ENCODE measurements around the gene SH3RF1. TPM values are rescaled to one million over a fixed set of nuclear protein-coding genes. Genes with fewer than 3 reads are reported as not detected.

The SH3RF1 gene
- total RNA-seq, 1 donor from 2014 or later: 19.6 TPM

DNA sequence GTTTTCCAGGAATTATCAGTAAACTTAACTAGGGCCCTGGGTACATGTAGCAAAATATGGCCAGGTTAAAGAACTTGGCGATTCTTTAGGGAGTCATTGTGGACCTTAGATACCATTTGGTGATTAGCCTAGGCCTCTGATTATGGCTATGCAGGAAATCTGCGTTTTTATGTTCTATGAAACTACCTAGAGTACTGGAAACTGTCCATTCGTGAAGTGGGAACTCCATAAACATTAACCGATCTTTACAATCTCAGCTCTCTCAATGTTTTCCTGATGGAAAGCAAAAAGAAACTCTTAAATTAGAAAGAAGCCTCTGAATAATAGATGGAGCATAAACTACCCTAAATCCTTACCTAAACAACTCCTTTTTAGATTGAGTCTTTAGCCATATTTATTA is 121.9 kb downstream of the SH3RF1 start:
- H3K27me3 Mint-ChIP-seq (ENCODE audit: low read depth): no peaks in the 10 kb centered on the region

DNA sequence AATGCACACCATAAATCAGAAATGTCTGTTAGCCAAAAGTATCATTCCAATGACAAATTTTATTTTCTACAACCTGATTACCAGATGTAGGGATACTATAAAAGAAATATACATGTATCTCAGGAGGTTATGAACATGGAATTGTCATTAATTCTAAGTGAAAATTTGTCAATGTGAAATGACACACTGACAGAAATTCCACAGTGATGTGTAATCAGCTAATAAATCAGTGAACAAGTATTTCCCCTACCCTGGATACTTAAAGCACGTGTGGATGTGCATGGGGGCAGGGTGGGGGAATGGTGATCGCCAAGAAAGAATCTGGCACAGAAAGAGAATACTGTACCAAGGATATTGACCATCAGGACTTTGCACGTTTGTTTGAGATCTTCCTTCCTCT is 123.6 kb downstream of the SH3RF1 start:
- DNase-seq (ENCODE audit: low spot score in 2 of 2, unreplicated experiment in 2 of 2): no peak
- no peaks in the 10 kb centered on the region for H3K27me3 Mint-ChIP-seq (ENCODE audit: low read depth)
- no peaks in the 10 kb centered on the region for H3K9me3 Mint-ChIP-seq
- TF ChIP-seq, protein P1, sequence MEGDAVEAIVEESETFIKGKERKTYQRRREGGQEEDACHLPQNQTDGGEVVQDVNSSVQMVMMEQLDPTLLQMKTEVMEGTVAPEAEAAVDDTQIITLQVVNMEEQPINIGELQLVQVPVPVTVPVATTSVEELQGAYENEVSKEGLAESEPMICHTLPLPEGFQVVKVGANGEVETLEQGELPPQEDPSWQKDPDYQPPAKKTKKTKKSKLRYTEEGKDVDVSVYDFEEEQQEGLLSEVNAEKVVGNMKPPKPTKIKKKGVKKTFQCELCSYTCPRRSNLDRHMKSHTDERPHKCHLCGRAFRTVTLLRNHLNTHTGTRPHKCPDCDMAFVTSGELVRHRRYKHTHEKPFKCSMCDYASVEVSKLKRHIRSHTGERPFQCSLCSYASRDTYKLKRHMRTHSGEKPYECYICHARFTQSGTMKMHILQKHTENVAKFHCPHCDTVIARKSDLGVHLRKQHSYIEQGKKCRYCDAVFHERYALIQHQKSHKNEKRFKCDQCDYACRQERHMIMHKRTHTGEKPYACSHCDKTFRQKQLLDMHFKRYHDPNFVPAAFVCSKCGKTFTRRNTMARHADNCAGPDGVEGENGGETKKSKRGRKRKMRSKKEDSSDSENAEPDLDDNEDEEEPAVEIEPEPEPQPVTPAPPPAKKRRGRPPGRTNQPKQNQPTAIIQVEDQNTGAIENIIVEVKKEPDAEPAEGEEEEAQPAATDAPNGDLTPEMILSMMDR (IDR thresholded peaks at IDR 0.05; ENCODE audit: unreplicated experiment): no peak
- peaks cover 17% of the 10 kb centered on the region for H3K36me3 Mint-ChIP-seq
- H3K4me3 Mint-ChIP-seq: no peak overlapping the region
- H3K27ac Mint-ChIP-seq: no peak overlapping the region
- peaks cover 5% of the 10 kb centered on the region for H3K4me1 Mint-ChIP-seq

More for the DNA sequence above, 121.9 kb downstream of the SH3RF1 start:
- Mint-ChIP-seq H3K27ac (no peak overlapping the region), H3K4me1 (peaks cover 10% of the 10 kb centered on the region), H3K36me3 (peaks cover 23% of the 10 kb centered on the region), H3K4me3 (no peak overlapping the region), H3K9me3 (no peaks in the 10 kb centered on the region)
- TF ChIP-seq, protein P1 (IDR thresholded peaks at IDR 0.05; ENCODE audit: unreplicated experiment): no peak
- DNase-seq (ENCODE audit: low spot score in 2 of 2, unreplicated experiment in 2 of 2): no peak

DNA sequence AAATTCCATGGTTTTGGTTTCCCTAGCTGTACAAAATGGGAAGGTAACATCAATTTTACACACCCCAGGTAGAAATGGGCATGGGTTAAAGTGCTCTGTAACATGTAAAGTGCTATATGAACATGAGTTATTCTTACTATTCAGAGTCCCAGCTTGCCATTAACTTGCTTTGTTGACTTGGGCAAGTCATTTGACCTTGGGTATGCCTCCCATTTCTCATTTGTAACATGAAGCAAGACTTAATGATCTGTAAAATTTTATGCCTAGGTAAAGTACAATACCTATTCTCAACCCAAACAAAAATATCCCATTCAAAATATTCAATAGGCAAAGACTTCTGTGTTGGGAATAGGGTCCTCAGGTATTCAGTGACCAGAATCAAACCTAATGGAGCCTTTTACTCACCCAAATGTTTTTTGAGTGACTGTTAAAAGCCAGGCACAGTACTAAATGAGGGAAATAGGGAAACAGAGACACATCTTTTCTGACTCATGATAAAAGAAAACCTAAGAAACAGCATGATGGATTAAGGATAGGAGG is 126.6 kb downstream of the SH3RF1 start:
- Mint-ChIP-seq H3K4me1 (no peaks in the 10 kb centered on the region), H3K4me3 (no peak overlapping the region), H3K27me3 (ENCODE audit: low read depth) (no peaks in the 10 kb centered on the region)

DNA sequence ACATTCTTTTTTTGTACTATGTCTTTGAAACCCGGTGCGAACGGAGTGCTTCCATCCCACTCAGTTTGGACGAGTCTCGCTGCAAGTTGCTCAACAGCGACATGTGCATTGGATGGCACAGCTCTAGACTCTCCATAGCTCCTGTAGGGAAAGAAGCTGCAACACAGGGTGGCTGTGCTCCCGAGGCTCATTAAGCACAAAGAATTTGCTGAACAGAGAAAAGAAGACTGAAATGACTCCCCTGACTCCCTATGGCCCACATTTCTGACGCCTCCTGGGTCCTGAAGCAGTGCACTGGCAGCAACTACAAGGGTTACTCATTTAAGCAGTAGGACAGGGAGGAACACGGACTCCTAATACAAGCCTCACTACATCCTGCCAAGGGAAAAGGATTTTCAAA is 127.4 kb downstream of the SH3RF1 start:
- no peak for DNase-seq (ENCODE audit: low spot score in 2 of 2, unreplicated experiment in 2 of 2)
- no peak overlapping the region for H3K27ac Mint-ChIP-seq
- TF ChIP-seq, protein P1 (IDR thresholded peaks at IDR 0.05; ENCODE audit: unreplicated experiment): no peak
- H3K27me3 Mint-ChIP-seq (ENCODE audit: low read depth): no peaks in the 10 kb centered on the region
- no peaks in the 10 kb centered on the region for H3K9me3 Mint-ChIP-seq
- no peaks in the 10 kb centered on the region for H3K4me1 Mint-ChIP-seq
- H3K36me3 Mint-ChIP-seq: peaks cover 13% of the 10 kb centered on the region
- H3K4me3 Mint-ChIP-seq: no peak overlapping the region

More for the DNA sequence above, 126.6 kb downstream of the SH3RF1 start:
- Mint-ChIP-seq H3K36me3 (peaks cover 13% of the 10 kb centered on the region), H3K27ac (no peak overlapping the region), H3K9me3 (no peaks in the 10 kb centered on the region)
- TF ChIP-seq, protein P1 (IDR thresholded peaks at IDR 0.05; ENCODE audit: unreplicated experiment): no peak
- DNase-seq (ENCODE audit: low spot score in 2 of 2, unreplicated experiment in 2 of 2): no peak

DNA sequence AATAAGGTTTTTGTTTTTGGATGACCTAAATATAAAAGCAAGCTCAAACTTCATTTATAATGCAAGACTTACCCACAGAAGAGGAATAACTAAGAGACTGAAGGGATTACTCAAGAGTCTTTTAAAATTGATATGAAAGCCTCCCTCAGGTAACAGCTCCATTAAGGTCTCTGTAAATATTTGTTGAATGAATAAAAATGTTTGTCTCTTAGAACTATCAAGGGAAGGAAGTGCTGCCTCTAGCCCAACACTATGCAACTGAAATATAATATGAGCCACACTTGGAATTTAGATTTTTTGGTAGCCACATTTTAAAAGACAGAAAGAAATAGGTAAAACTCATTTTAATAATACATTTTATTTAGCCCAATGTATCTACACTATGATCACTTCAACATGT is 127.8 kb downstream of the SH3RF1 start:
- DNase-seq (ENCODE audit: low spot score in 2 of 2, unreplicated experiment in 2 of 2): no peak
- Mint-ChIP-seq H3K36me3 (peaks cover 13% of the 10 kb centered on the region), H3K27ac (no peak overlapping the region), H3K4me3 (no peak overlapping the region), H3K9me3 (no peaks in the 10 kb centered on the region), H3K4me1 (no peaks in the 10 kb centered on the region), H3K27me3 (ENCODE audit: low read depth) (no peaks in the 10 kb centered on the region)
- TF ChIP-seq, protein P1 (IDR thresholded peaks at IDR 0.05; ENCODE audit: unreplicated experiment): no peak

DNA sequence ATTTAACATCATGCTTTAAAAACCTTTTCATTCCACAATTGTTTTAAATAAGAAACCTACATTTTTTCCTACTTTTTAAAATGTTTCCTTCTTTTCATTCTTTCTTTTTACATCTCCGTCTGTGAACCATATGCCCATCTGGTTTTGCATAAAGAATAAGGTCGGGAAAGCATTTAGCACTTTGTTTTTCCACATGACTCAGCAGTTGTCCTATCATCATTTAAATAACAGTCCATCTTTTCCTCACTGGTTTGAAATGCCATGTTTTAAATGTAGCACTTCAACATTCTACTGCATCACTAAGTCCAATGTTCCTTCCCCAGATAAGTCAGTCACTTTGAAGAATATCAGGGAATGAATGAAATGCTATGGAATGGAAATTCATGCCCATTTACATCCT is 128.4 kb downstream of the SH3RF1 start:
- Mint-ChIP-seq H3K4me1 (no peaks in the 10 kb centered on the region), H3K9me3 (no peaks in the 10 kb centered on the region), H3K4me3 (no peak overlapping the region), H3K36me3 (peaks cover 13% of the 10 kb centered on the region), H3K27ac (no peak overlapping the region), H3K27me3 (ENCODE audit: low read depth) (no peaks in the 10 kb centered on the region)
- no peak for DNase-seq (ENCODE audit: low spot score in 2 of 2, unreplicated experiment in 2 of 2)
- TF ChIP-seq, protein P1 (IDR thresholded peaks at IDR 0.05; ENCODE audit: unreplicated experiment): no peak
